GM12873 (cell line): ENCODE measurements around the gene NELFB.

Experiments
- CTCF ChIP-seq: IDR thresholded peaks from 2 replicates; pipeline ENCODE4 v1.5.1; 2012; ENCODE audit warnings: low read depth, mild to moderate bottlenecking, moderate library complexity, low read length, control low read depth; ENCODE audit not compliant: insufficient read depth; ENCODE audit errors: missing control alignments

The NELFB gene

GRCh38 chr9:137306066-137306849 lies 51.1 kb downstream of the NELFB start:
- no peak for TF ChIP-seq CTCF

- no peak for TF ChIP-seq CTCF
Observed at GRCh38 chr9:137306850-137307254, 51.7 kb downstream of the NELFB start.

GRCh38 chr9:137307255-137308056 lies 52.3 kb downstream of the NELFB start:
- no peak for TF ChIP-seq CTCF

- TF ChIP-seq CTCF: no peak
Observed at GRCh38 chr9:137308057-137308619, 53.0 kb downstream of the NELFB start.

GRCh38 chr9:137309368-137310188 lies 54.5 kb downstream of the NELFB start:
- no peak for TF ChIP-seq CTCF

GRCh38 chr9:137310189-137311052 lies 55.3 kb downstream of the NELFB start:
- no peak for TF ChIP-seq CTCF
